ELF-1 (cell line): Measurements from ENCODE around the gene SLC1A4.
A peak's percentile ranks its signal among the peaks of the same experiment; 100 is the strongest.
"Not testable (repeated sequence)": the region's sequence is repeated elsewhere in the genome, so short reads cannot be mapped to it uniquely, and the experiment has no call there.

Experiments
- DNase-seq: peaks from one replicate; pipeline ENCODE4 v3.0.0-alpha.2; 2016; ENCODE audit warnings: low read depth, low spot score

The SLC1A4 gene

DNA sequence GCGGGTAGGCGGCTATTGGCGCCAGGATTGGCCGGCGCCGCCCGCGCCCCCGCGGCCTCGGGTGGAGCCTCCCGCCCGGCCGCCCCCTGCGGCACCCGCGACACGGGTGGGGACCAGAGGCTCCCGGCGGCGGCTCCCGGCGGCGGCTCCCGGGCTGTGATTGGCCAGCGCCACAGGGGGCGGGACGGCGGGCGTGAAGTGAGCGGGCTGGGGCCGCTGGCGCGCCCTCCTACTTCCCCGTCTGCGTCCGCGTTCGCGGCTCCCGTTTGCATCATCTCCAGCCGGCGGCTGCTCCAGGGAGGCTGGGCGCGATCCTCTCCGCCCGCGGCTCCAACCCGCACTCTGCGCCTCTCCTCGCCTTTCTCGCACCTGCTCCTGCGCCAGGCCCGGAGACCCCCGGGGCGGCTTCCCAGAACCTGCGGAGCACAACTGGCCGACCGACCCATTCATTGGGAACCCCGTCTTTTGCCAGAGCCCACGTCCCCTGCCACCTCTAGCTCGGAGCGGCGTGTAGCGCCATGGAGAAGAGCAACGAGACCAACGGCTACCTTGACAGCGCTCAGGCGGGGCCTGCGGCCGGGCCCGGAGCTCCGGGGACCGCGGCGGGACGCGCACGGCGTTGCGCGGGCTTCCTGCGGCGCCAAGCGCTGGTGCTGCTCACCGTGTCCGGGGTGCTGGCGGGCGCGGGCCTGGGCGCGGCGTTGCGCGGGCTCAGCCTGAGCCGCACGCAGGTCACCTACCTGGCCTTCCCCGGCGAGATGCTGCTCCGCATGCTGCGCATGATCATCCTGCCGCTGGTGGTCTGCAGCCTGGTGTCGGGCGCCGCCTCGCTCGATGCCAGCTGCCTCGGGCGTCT, at the start of gene SLC1A4:
Gene SLC1A4, plus strand, starts transcription at position 274 of the 856 bp plus-strand sequence. Its CDS starts 245 bp downstream, at position 519.
- DNase-seq = peak; percentile 71

DNA sequence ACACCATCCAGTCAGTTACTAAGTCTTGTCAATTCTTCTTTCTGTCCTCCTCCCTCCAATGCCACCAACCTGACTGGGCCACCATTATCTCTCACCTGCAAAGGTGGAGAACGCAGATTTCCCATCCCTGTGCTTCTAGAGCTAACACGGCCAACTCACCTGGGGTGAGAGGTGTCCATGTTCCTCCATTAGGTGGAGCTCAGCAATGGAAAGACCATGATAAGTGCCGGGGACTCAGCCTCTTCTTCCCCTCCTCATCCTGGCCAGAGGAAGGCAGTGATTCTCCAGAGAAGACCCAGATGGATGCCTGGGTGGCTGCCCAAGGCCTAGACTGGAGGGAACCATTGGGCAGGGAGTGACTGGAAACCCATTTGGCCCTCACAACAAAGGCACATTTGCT, 48.1 kb upstream of the SLC1A4 start:
- no peak for DNase-seq

GRCh38 chr2:64941801-64942200, 47.4 kb upstream of the SLC1A4 start:
- no peak for DNase-seq

GRCh38 chr2:64942693-64943092, 46.5 kb upstream of the SLC1A4 start:
- DNase-seq = no peak

- DNase-seq = no peak
Measured at GRCh38 chr2:64943387-64944150, 45.6 kb upstream of the SLC1A4 start.

GRCh38 chr2:64944484-64944883, 44.7 kb upstream of the SLC1A4 start:
- DNase-seq = no peak

GRCh38 chr2:64945973-64946768, 43.0 kb upstream of the SLC1A4 start:
- no peak for DNase-seq

DNA sequence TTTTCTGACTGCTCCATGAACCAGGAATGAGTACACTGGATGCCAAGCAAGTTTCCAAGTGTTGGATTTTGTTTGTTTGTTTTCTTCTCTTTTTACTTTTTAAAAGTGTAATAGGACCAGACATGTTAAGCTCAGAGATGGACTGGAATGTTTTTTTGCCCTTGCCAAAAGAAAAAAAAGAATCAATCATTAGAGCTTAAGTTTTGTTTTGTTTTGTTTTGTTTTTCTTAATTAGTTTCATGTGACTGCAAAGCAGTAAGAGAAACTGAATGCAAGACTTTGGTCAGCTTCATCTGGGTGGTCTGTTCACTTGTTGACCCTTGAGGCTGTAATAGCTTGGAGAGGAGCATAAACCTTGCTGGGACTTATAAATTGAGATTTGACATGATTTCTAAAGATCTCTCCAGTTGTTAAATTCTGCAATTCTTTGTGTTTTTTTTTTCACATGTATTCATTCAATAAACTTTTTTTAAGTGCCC, 42.4 kb upstream of the SLC1A4 start:
- DNase-seq = no peak

GRCh38 chr2:64947885-64948284, 41.3 kb upstream of the SLC1A4 start:
- DNase-seq = no peak

- DNase-seq = peak; percentile 75
Measured at GRCh38 chr2:64950226-64951160, 38.7 kb upstream of the SLC1A4 start.

DNA sequence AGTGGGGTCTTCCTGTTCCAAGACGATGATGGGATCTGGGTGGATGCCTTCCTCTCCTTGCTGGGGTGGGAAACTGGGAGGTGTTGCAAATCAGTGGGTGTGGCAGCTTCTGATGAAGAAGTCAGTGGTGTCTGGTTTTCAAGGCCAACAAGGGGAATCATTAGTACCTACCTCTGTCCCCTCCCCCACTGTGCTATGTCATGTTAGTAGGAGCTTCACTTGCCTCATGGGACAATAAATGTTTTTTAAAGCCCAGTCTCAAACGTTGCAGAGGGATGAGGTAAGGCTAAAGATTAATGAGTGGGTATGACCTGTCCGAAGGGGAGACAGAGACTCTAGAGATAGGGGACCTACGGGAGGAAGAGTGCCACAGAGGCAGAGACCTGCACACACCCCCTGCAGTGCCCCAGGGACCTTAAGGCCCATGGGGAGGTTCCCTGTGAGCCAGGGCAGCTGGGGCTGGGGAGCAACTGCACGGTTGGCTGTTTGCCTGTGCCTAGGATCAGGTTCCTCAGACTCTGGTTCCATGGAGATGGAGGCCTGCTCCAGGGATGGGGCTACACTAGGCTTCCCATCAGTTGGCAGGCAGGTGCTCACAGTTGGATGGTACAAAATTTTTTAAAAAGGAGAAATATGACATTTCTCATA, 37.8 kb upstream of the SLC1A4 start:
- DNase-seq = no peak

DNA sequence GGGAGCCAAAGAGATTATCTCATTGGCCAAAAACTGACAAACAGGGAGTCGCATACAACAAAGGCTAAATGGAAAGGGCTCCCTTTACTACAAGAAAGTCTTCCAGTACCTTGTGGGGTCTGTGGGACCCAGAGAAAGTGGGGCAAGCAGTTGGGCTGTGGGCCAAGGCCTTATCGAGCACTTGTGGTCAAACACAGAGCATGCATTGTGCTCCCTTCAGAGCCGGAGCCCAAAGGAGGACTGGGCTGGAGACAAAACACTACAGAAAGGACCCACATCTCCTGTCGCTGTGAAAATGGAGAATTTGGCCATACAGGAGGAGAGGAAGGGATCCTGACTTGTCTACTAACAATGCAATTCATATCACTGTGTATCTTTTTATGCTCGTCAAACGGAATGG, 37.1 kb upstream of the SLC1A4 start:
- DNase-seq = no peak

- no peak for DNase-seq
Measured at GRCh38 chr2:64952511-64953482, 36.4 kb upstream of the SLC1A4 start.

GRCh38 chr2:64955467-64955866, 33.7 kb upstream of the SLC1A4 start:
- DNase-seq = no peak

DNA sequence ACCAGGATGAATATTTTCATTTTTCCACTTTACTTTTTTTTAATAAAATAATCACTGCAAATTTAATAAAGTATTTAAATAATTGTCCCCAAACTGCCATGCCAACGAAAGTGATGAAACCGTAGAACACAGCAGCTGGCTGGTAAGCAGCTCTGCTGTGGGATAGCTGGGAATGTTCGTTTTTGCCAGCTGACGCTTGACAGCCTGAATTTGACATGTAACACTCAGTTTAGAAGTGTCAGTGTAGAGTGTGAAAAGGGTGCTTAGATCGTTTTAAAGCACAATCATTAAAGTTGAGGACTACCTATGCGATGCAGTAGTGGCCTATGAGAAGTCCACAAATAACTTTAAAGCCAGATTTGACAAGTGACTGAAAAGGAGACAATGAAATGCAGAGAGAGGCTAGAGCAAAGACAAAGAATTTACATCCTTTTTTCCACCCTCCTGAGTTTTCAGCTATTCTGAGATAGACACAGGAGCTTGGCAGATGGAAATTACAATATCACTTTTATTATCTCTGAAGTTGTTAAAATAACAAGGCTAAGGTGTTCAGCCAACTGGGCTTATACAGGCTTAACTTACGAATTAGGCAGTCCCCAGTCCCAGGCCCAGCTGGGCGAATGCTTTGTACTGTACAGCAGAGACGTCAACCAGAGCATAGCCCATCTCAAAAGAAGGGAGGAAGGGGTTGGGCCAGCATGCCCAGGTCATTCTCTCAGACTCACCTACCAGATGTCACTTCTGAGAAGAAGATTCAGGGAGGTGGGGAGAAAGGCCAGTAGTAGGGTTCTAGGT, 31.9 kb upstream of the SLC1A4 start:
- DNase-seq = no peak

DNA sequence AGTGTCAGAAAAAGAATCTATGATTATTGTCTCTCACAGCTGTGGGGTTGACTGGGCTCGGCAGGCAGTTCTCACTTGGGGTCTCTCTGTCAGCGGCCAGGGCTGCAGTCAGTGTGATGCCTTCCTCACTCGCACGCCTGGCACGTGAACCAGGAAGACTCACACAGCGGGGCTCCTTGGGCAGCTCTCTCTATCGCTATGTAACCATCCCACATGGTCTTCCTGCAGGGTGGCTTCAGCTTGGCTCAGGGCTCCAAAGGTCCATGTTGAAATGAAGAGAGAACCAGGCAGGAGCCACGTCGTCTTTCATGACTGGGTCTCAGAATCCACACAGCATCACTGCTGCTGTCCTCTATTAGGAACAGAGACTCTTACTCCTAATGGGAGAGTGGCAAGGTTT, 30.6 kb upstream of the SLC1A4 start:
- DNase-seq = no peak

GRCh38 chr2:64960819-64961218, 28.4 kb upstream of the SLC1A4 start:
- DNase-seq = no peak

DNA sequence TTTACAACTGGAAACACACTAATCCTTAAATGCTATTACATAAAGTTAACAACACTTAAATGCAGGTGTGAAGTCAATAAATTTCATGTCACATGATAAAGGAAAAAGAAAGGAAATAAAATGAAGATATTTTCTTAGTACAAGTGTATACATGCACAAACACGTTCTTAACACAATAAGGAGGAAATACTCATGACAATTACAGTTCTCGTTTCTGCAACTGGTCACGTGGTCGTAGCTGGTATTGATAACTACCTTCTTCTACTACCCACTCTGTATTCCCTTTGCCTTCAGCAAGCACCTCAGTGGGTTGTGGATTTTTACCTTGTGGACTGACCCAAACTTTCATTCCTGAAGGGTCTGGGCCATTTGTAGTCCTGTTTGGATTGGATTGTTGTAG, 26.1 kb upstream of the SLC1A4 start:
- DNase-seq = not testable (repeated sequence)
